NB4 (cell line): Measurements from ENCODE around the gene MUSK.

ENCODE experiments used
- DNase-seq: peaks from one replicate; pipeline ENCODE4 v3.0.0; 2010; ENCODE audit warnings: low read depth
- H3K4me3 ChIP-seq: one replicate; pipeline ENCODE4 v1.5.1; 2011; ENCODE audit warnings: mild to moderate bottlenecking, low read depth, low read length, moderate library complexity
- CTCF ChIP-seq: IDR thresholded peaks from one replicate; pipeline ENCODE4 v1.5.1; 2012; ENCODE audit warnings: low read depth, low read length
- MYC ChIP-seq: IDR thresholded peaks from 2 replicates; pipeline ENCODE4 v1.6.1; 2011; ENCODE audit warnings: low read depth, low read length
- POLR2A ChIP-seq: IDR thresholded peaks from 2 replicates; pipeline ENCODE4 v1.6.1; 2011; ENCODE audit warnings: mild to moderate bottlenecking; ENCODE audit not compliant: insufficient read length; ENCODE audit errors: extremely low read depth
- TF ChIP-seq, protein P1 (sequence below): IDR thresholded peaks from 2 replicates; pipeline ENCODE4 v1.6.1; 2011; ENCODE audit warnings: low read depth, low read length

Gene MUSK

GRCh38 chr9:110763568-110763967 lies 95.0 kb downstream of the MUSK start:
- H3K4me3 ChIP-seq, result no peak overlapping the region
- no peak for DNase-seq
- TF ChIP-seq CTCF (no peak), POLR2A (no peak)
- TF ChIP-seq, protein P1, sequence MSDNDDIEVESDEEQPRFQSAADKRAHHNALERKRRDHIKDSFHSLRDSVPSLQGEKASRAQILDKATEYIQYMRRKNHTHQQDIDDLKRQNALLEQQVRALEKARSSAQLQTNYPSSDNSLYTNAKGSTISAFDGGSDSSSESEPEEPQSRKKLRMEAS, result no peak

- no peak for DNase-seq
- H3K4me3 ChIP-seq, result no peak overlapping the region
- TF ChIP-seq POLR2A (no peak), MYC (no peak), CTCF (no peak)
- TF ChIP-seq, protein P1, result no peak
Observed at GRCh38 chr9:110764006-110764405, 95.4 kb downstream of the MUSK start.

GRCh38 chr9:110765926-110766325 lies 97.3 kb downstream of the MUSK start:
- TF ChIP-seq POLR2A (no peak), CTCF (no peak), MYC (no peak)
- TF ChIP-seq, protein P1, result no peak
- DNase-seq, result no peak
- H3K4me3 ChIP-seq, result no peak overlapping the region

DNA sequence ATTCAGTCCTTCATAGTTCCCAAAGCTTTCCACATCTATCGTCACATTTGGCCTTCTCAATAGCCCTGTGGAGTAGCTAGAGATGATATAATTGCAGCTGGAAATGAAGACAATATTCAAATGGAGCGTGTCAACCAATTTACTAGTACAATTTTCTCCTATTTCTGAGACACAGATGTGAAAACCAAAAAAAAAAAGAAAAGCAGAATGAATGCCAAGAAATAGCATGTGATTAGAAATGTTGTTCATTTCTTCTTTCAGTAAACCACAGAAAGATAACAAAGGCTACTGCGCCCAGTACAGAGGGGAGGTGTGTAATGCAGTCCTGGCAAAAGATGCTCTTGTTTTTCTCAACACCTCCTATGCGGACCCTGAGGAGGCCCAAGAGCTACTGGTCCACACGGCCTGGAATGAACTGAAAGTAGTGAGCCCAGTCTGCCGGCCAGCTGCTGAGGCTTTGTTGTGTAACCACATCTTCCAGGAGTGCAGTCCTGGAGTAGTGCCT lies 99.0 kb downstream of the MUSK start:
- DNase-seq, result no peak
- TF ChIP-seq, protein P1, result no peak
- TF ChIP-seq CTCF (no peak), POLR2A (no peak), MYC (no peak)

DNA sequence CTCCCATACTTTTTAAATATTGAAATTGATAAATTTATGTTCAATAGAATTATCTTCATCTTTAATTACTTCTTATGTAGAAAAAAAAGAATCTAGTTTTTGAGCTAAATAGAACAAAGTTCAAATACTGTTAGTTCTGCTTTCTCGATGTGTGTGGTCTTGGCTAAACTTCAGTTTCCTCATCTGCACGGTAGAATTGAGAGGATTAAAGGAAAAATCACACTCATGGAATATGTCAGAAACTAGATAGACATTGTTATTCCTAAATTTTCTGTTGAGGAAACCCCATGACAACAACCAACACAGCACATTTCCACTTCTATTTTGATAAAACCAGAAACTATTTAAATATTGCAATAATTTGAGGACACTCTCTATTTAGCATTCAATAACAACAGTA lies 100.3 kb downstream of the MUSK start:
- DNase-seq, result no peak
- no peak overlapping the region for H3K4me3 ChIP-seq
- no peak for TF ChIP-seq MYC
- TF ChIP-seq, protein P1, result no peak

More for the DNA sequence above, 99.0 kb downstream of the MUSK start:
- no peak overlapping the region for H3K4me3 ChIP-seq

GRCh38 chr9:110769667-110770066 lies 101.1 kb downstream of the MUSK start:
- DNase-seq, result no peak

More at GRCh38 chr9:110769667-110770066, 101.1 kb downstream of the MUSK start:
- TF ChIP-seq, protein P1, result no peak
- TF ChIP-seq CTCF, result no peak
- TF ChIP-seq POLR2A, result no peak
- TF ChIP-seq MYC, result no peak
- H3K4me3 ChIP-seq, result no peak overlapping the region
